Spleen (tissue), 11 donors: ENCODE results near the gene CTDSPL. TPM values are rescaled to one million over a fixed set of nuclear protein-coding genes. Genes with fewer than 3 reads are reported as not detected.
A peak's percentile ranks its signal among the peaks of the same experiment; 100 is the strongest.

Experiments used
- DNase-seq: peaks from one replicate; pipeline ENCODE4 v3.0.0-alpha.2; 2020
- H3K27ac ChIP-seq, 8 donors: fragments of 200-600 bp; sonication (generic) in 7 of 8; 1 replicate in 4 of 8; 2 replicates in 4 of 8; pipeline versions ENCODE4 v1.5.0 to v1.8.0; 2016 to 2021; ENCODE audit warnings: inconsistent platforms in 4 of 8, mild to moderate bottlenecking in 4 of 8, moderate library complexity in 1 of 8
- H3K27me3 ChIP-seq, 7 donors: fragments of 200-600 bp; sonication (generic) in 6 of 7; replicated peaks in 1 of 7; 1 replicate in 4 of 7; 2 replicates in 3 of 7; pipeline versions ENCODE4 v1.5.0 to v1.8.0; 2016 to 2021; ENCODE audit warnings: inconsistent platforms in 3 of 7, mild to moderate bottlenecking in 1 of 7
- H3K36me3 ChIP-seq, 6 donors: fragments of 200-600 bp; sonication (generic) in 5 of 6; 1 replicate in 4 of 6; 2 replicates in 2 of 6; pipeline versions ENCODE4 v1.5.0 to v1.8.0; 2016 to 2021; ENCODE audit warnings: inconsistent platforms in 2 of 6
- H3K4me1 ChIP-seq, 6 donors: fragments of 200-600 bp; sonication (generic) in 5 of 6; 1 replicate in 3 of 6; 2 replicates in 3 of 6; pipeline versions ENCODE4 v1.5.0 to v1.8.0; 2016 to 2021; ENCODE audit warnings: inconsistent platforms in 3 of 6
- H3K4me3 ChIP-seq, 8 donors: fragments of 200-600 bp; sonication (generic) in 7 of 8; 1 replicate in 4 of 8; 2 replicates in 4 of 8; pipeline versions ENCODE4 v1.5.0 to v1.8.0; 2016 to 2021; ENCODE audit warnings: inconsistent platforms in 4 of 8, mild to moderate bottlenecking in 4 of 8, moderate library complexity in 2 of 8
- H3K9me3 ChIP-seq, 8 donors: fragments of 200-600 bp; sonication (generic) in 7 of 8; 1 replicate in 4 of 8; 2 replicates in 4 of 8; pipeline versions ENCODE4 v1.5.0 to v1.8.0; 2016 to 2021; ENCODE audit warnings: inconsistent platforms in 4 of 8
- CTCF ChIP-seq, 11 experiments: fragments of 200-600 bp in 7 of 11; fragments of 450-650 bp in 4 of 11; sonication (generic) in 4 of 11; IDR thresholded peaks in 8 of 11; conservative IDR thresholded peaks in 3 of 11; 1 replicate in 7 of 11; 2 replicates in 4 of 11; pipeline versions ENCODE4 v1.4.0 to v1.8.0; 2016 to 2021; ENCODE audit warnings: antibody characterized with exemption in 11 of 11, inconsistent platforms in 4 of 11, mild to moderate bottlenecking in 1 of 11
- POLR2A ChIP-seq, 3 donors: fragments of 450-650 bp; IDR thresholded peaks; one replicate each; pipeline ENCODE4 v1.5.1; 2017; ENCODE audit warnings: antibody characterized with exemption in 3 of 3, mild to moderate bottlenecking in 1 of 3
- POLR2AphosphoS5 ChIP-seq, 3 donors: sonication (generic); formaldehyde crosslinking; IDR thresholded peaks; one replicate each; pipeline ENCODE4 v1.5.1; 2017; ENCODE audit warnings: antibody characterized with exemption in 3 of 3
- WGBS, 5 donors: extraction: QIAGEN DNeasy Blood & Tissue Kit in 3 of 5; methylation state at CpG; one replicate each; pipeline versions ENCODE4 v1.1.5 to v1.1.7; 2013 to 2018; 5-methylcytosine and 5-hydroxymethylcytosine counted together
- intact Hi-C: fragments of 100-400 bp; cut with DNase I; formaldehyde crosslinking; loops from one replicate; pipeline ENCODE4 v1.15.0; 2023; ENCODE audit warnings: low total_unique reads
- polyA plus RNA-seq, 3 donors: library from polyadenylated mRNA; stranded (reverse); fragments of 200-250 nt; gene quantifications; one replicate each; pipeline ENCODE4 v1.2.1, GENCODE V29; 2013
- total RNA-seq, 7 donors: library from RNA; depleted of rRNA in 3 of 7; stranded (reverse); fragments of >200 nt in 3 of 7; fragmentation: NEBNext Ultra II Directional in 4 of 7; extraction: Animal tissue kit (Norgen Biotek cat#: 25700) in 4 of 7; gene quantifications; one replicate each; pipeline versions ENCODE4 v1.1.0 to v1.2.1, GENCODE V29; 2016 to 2021
- donor health status: healthy with polysubstance abuse.
- donor health status: DM: no; HTN: no; CAD: no; lungs with moderate emphysema.
- donor health status: DM: no; HTN: no; CAD: no.
- donor health status: Bipolar disorder and iron deficiency.
- donor health status: healthy.
- donor health status: DM: no; HTN: no; CAD: no.
- donor health status: DM: yes; HTN: yes; CAD: no.

Gene CTDSPL
- total and polyA plus RNA-seq, 10 donors = 3.9 to 46.0 (median 26.2) TPM

DNA sequence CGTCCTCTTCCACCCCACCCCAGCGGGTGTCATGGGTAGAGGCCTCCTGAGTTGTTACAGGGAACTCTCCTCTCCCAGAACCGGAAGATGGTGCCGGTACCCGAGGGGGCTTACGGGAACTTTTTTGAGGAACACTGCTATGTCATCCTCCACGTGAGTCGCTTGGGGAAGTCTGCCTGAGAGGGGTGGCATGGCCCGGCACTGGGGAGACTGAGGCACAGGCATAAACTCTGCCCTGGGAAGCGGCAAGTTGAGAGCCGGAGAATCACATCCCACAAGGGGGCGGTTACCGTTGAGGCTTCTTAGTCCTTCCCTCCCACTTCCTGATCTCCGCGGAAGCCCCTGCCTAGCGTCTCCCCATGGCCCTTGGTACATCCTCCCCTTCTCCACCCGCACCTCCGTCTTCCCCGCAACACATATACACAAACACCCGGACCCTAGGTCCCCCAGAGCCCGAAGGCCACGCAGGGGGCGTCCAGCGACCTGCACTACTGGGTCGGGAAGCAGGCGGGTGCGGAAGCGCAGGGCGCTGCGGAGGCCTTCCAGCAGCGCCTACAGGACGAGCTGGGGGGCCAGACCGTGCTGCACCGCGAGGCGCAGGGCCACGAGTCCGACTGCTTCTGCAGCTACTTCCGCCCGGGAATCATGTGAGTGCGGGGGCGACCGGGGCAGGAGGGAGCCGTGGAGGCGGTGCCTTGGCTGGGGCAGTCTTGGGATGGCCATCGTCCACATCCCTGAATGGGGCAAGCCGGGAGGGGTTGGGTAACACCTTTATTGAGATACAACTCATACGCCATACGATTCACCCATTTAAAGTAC is 132.3 kb downstream of the CTDSPL start:
- intact Hi-C loops = no loop called here
- peaks cover 23 to 60% (median 51%) of the 10 kb centered on the region in 6 donors for H3K4me1 ChIP-seq
- H3K27ac ChIP-seq = peak overlapping the region; percentile 80 to 96 (median 84)
- H3K36me3 ChIP-seq = peaks cover 0 to 22% (median 6%) of the 10 kb centered on the region in 6 donors
- peak overlapping the region; percentile 45 to 77 (median 64) for H3K4me3 ChIP-seq
- peak; percentile 95 for DNase-seq
- H3K9me3 ChIP-seq = no peaks in the 10 kb centered on the region
- 0 to 1% (median 1%) methylated on average over 29 to 49 of the region's 49 CpGs for WGBS, 5 donors
- TF ChIP-seq CTCF (IDR thresholded peaks at IDR 0.05 in 8 of 11, conservative IDR thresholded peaks at IDR 0.05 in 3 of 11) (peak in 5 of 11 experiments; percentile 12 to 44 (median 28)), POLR2A (IDR thresholded peaks at IDR 0.05) (peak in 2 of 3 donors; percentile 9 to 11), POLR2AphosphoS5 (IDR thresholded peaks at IDR 0.05) (peak; percentile 84 to 91 (median 90))
- H3K27me3 ChIP-seq = no peaks in the 10 kb centered on the region

DNA sequence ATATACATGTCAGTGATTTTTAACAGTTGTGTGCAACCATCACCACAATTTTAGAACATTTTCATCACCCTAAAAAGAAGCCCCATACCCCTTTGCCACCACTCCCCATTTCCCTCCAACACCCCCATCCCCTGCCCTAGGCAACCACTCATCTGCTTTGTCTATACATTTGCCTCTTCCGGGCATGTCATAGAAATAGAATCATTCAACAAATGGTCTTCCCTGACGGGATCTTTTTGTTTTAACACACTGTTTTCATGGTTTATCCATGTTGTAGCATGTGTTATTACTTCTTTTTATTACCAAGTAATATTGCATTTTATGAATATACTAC is 132.9 kb downstream of the CTDSPL start:
- H3K36me3 ChIP-seq = peaks cover 0 to 25% (median 6%) of the 10 kb centered on the region in 6 donors
- DNase-seq = no peak
- no peaks in the 10 kb centered on the region for H3K9me3 ChIP-seq
- no peaks in the 10 kb centered on the region for H3K27me3 ChIP-seq
- 12 to 17% (median 15%) methylated on average over 2 of the region's 2 CpGs for WGBS, 5 donors
- peak overlapping the region; percentile 80 to 96 (median 84) for H3K27ac ChIP-seq
- TF ChIP-seq POLR2A (IDR thresholded peaks at IDR 0.05) (no peak), POLR2AphosphoS5 (IDR thresholded peaks at IDR 0.05) (no peak), CTCF (IDR thresholded peaks at IDR 0.05 in 8 of 11, conservative IDR thresholded peaks at IDR 0.05 in 3 of 11) (no peak)
- peak overlapping the region; percentile 45 to 77 (median 64) for H3K4me3 ChIP-seq
- peaks cover 25 to 64% (median 56%) of the 10 kb centered on the region in 6 donors for H3K4me1 ChIP-seq
- intact Hi-C loops = no loop called here

DNA sequence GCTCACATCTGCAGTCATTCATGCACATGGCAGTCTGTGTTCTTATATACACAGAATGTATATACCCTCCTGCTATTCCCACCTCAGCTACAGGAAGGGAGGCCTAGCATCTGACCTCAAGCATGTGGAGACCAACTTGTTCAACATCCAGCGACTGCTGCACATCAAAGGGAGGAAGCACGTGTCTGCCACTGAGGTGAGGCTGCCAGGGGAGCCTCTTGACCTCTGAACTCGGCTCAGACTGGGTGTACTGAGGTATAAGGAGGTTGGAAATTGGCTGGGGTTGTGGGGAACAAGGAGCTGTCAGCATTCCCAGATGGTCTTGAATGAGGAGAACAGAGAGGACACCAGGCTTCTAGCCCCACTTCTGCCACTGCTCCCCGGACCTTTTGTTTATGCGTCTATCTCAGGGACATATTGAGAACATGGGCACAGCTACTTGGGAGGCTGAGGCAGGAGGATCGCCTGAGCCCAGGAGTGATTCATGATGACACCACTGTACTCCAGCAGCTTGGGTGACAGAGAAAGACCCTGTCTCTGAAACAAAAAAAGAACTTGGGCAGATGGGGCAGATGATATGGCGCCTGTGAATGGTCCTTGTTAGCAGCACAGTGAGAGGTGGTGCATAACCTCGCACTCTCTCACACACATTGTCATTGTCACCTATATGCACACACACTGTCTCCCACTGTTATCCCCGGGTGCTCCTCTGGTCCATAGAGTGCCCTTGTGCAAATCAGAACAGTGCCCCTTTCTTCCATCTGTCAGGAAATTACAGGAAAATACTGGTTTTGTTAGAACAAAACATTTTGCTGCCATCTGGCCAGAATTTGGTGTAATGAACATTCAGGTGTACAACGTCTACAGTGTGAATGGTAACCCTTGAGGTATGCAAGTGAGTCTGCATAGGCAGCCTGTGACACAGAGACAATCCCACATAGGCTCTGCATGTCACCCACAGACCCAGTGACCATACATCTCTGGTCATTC is 134.3 kb downstream of the CTDSPL start:
- Histone ChIP-seq H3K9me3 (no peaks in the 10 kb centered on the region), H3K4me1 (peaks cover 25 to 67% (median 56%) of the 10 kb centered on the region in 6 donors)
- WGBS, 5 donors = 80 to 86% (median 81%) methylated on average over 10 of the region's 10 CpGs

More for the DNA sequence above, 134.3 kb downstream of the CTDSPL start:
- TF ChIP-seq POLR2AphosphoS5 (IDR thresholded peaks at IDR 0.05) (no peak), CTCF (IDR thresholded peaks at IDR 0.05 in 8 of 11, conservative IDR thresholded peaks at IDR 0.05 in 3 of 11) (no peak), POLR2A (IDR thresholded peaks at IDR 0.05) (no peak)
- peak; percentile 72 for DNase-seq
- peaks cover 0 to 38% (median 10%) of the 10 kb centered on the region in 6 donors for H3K36me3 ChIP-seq
- H3K27ac ChIP-seq = peak overlapping the region in 4 of 8 donors; percentile 8 to 97 (median 60)
- peak overlapping the region in 1 of 8 donors; percentile 77 for H3K4me3 ChIP-seq
- no peaks in the 10 kb centered on the region for H3K27me3 ChIP-seq
- intact Hi-C loops = no loop called here
